ENCODE measurements around the gene WIZ.
"Not testable (repeated sequence)": the region's sequence is repeated elsewhere in the genome, so short reads cannot be mapped to it uniquely, and the experiment has no call there.

The WIZ gene, protein sequence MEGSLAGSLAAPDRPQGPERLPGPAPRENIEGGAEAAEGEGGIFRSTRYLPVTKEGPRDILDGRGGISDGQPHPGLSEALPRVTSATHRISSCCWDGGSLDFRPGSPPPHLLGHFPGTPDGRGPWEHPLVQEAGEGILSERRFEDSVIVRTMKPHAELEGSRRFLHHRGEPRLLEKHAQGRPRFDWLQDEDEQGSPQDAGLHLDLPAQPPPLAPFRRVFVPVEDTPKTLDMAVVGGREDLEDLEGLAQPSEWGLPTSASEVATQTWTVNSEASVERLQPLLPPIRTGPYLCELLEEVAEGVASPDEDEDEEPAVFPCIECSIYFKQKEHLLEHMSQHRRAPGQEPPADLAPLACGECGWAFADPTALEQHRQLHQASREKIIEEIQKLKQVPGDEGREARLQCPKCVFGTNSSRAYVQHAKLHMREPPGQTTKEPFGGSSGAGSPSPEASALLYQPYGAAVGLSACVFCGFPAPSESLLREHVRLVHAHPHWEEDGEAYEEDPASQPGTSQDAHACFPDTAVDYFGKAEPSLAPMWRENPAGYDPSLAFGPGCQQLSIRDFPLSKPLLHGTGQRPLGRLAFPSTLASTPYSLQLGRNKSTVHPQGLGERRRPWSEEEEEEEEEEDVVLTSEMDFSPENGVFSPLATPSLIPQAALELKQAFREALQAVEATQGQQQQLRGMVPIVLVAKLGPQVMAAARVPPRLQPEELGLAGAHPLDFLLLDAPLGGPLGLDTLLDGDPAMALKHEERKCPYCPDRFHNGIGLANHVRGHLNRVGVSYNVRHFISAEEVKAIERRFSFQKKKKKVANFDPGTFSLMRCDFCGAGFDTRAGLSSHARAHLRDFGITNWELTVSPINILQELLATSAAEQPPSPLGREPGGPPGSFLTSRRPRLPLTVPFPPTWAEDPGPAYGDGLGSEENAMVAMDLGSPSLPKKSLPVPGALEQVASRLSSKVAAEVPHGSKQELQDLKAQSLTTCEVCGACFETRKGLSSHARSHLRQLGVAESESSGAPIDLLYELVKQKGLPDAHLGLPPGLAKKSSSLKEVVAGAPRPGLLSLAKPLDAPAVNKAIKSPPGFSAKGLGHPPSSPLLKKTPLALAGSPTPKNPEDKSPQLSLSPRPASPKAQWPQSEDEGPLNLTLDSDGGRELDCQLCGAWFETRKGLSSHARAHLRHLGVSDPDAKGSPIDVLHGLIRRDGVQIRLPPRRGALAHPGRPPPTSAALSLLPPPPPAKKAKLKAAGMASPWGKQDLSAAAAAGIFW (N-terminal part only)

DNA sequence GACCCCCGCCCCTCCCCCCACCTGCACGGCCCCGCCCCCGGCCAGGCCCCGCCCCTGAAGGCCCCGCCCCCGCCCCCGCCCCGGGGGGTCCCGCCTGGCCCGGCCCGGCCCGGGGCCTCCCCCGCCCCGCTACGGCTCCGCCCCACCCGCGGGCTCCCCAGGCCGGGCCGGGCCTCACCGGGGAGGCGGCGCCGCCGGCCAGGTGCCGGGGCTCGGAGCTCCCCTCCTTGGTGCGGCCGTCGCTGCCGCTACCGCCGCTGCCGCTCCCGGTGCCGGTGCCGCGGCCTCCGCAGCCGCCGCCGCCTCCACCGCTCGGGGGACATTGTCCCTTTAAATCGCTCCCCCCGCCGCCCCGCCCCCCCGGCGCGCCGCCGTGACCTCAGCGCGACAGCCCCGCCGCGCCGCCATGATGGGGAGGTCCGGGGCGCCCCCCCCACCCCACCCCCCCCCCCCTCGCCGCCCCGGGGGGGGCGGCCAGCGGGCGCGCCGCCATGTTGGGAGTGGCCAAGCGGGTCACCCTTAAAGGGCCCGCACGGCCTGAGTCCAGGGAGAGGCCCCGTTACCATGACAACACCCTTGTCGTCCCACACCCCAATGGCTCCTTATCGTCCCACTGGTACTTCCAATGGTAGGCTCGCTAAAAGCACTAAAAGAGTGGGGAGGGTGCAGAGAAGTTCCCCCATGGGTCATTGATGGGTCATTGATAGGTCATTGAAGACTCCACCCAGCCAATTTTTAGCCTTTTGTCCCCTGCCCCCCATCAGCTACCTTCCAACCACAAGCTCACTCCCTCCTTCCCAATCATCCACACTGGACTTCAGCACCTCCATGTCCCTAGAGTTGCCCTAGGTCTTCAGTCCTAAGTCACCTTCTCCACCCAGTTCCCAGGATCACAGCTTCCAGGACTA, at the start of gene WIZ:
TSS of gene WIZ (minus strand) at position 337 of the 908 bp plus-strand sequence. CDS start 1,649 bp downstream, outside the sequence.
- no peak for FAIRE-seq
- DNase-seq (ENCODE audit: insufficient read length, low spot score): peak; percentile 82

DNA sequence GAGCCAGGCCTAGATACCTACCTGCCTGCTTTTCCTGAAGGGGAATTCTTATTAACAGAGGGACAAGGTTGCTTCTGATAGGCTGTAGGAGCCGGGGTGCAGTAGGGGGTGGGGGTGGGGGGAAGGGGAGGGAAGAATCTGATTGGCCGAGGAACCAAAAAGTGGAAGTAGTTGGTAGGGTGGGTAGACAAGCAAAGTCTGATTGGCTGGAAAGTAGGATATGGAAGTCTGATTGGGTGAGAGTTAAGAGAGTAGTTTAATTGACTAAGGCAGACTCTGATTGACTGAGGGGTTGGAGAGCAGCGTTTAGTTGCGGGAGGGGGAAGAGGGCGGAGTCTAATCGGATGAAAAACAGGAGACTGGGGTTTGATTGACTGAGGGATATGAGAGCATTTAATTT, 49.2 kb upstream of the WIZ start:
- FAIRE-seq: no peak
- DNase-seq (ENCODE audit: insufficient read length, low spot score): no peak

DNA sequence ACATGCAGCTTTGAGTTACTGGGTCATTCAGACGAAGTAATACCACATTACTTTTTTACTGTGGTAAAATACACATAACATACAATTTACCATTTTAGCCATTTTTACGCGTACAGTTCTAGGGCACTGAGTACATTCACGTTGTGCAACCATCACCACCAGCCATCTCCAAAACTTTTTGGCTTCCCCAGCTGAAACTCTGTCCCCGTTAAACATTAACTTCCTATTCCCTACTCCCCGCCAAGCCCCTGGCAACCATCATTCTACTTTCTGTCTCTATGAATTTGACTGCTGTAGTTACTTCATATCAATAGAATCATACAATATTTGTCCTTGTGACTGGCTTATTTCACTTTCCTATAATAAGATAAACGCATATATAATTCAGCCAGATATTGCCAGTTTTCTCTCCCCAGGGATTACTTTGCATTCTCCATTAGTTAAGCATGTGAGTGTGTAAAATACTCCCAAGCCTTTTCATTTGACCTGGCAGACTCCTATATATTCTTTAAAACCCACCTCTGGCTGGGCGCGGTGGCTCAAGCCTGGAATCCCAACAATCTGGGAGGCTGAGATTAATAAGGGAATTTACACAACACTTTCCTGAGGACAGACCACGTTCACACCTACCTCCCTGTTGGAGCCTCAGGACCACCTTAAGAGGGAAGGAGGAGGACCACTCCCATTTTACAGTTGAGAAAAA, 48.6 kb upstream of the WIZ start:
- FAIRE-seq: no peak
- no peak for DNase-seq (ENCODE audit: insufficient read length, low spot score)

DNA sequence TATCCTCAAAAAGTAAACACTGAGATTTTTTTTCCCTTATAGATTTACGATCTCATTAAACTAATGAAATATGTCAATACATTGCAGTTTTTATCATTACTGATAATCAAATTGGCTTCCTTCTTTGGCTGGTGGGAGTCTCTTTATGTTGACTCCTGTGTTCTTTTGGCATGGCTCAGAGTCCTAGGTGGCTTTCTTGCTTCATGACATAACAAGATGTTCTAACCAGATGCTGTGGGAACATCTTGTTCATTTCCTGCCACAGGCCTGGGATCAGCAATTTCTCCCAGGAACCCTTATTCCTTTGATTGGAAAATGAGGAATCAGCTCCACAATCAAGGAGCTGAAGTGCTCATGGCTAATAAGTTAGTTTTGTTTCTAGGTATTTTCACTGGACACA, 45.4 kb upstream of the WIZ start:
- FAIRE-seq: no peak
- DNase-seq (ENCODE audit: insufficient read length, low spot score): no peak

DNA sequence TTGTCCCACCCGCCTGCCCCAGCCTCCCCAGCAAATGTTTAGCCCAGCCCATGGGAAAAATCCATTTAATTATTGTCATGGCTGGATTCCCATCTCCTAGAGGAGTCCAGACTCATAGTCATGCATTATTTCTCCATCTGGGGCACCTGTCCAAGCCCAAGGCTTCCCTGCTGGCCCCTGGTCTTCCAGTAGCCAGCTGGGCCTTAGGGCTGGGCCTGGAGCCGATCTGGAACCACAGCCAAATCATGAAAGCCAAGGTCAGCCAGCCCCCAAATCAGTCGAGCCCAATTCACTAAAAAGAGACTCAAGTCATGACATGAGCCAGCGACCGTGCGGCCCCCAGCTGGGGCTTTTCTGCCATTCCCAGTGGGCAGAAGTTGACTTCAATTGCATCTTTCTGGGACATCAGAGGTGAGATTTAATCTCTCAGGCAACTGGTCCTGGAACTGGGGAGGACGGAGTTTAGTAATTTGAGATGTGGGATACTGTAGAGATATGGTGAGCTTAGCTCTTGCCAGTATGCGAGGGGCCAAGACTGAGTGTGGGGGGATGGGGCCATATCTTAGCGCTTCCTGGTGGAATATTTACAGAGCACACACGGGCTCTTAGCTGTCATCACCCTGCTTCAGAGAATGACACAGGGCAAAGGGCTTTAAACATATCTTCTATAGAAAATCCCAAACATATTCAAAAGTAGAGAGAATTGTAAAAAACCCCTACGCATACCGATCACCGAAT, 38.9 kb upstream of the WIZ start:
- DNase-seq (ENCODE audit: insufficient read length, low spot score) (no peak), FAIRE-seq (no peak)

DNA sequence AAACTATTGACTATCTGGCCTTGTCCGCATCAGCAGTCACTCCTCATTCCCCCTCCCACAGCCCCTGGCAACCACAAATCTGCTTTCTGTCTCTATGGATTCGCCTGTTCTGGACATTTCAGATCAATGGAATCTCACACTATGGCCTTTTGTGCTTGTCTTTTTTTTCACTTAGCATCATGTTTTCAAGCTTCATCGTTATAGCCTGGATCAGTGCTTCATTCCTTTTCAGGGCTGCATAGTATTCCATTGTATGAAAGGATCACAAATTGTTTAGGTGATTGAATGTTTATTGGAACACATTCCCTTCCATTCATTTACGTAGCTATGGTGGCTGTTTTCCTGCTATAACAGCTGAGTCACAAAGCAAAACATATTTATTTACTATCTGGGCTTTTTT, 37.3 kb upstream of the WIZ start:
- DNase-seq (ENCODE audit: insufficient read length, low spot score) (no peak), FAIRE-seq (no peak)

DNA sequence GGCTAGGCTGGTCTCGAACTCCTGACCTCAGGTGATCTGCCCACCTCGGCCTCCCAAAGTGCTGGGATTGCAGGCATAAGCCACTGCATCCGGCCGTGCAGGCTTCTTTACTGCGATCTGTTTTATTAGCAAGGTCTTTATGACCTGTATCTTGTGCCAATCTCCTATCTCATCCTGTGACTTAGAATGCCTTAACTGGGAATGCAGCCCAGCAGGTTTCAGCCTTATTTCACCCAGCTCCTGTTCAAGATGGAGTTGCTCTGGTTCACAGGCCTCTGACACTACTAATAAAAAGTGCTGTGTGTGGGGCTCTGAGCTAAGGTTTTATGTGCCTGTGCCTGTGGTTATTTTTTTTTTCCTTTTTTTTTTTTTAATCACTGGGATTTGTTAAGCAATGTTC, 36.0 kb upstream of the WIZ start:
- FAIRE-seq; DNase-seq (ENCODE audit: insufficient read length, low spot score): not testable (repeated sequence)

DNA sequence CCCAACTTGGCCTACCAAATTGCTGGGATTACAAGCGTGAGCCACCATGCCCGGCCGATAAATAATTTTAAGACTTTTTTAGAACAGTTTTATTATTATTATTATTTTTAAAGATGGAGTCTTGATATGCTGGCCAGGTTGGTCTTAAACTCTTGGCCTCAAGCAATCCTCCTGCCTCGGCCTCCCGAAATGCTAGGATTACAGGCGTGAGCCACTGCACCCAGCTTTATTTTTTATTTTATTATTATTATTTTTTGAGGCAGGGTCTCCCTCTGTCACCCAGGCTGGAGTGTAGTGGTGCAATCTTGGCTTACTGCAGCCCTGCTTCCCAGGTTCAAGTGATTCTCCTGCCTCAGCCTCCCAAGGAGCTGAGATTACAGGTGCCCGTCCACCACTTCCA, 31.2 kb upstream of the WIZ start:
- FAIRE-seq: not testable (repeated sequence)

DNA sequence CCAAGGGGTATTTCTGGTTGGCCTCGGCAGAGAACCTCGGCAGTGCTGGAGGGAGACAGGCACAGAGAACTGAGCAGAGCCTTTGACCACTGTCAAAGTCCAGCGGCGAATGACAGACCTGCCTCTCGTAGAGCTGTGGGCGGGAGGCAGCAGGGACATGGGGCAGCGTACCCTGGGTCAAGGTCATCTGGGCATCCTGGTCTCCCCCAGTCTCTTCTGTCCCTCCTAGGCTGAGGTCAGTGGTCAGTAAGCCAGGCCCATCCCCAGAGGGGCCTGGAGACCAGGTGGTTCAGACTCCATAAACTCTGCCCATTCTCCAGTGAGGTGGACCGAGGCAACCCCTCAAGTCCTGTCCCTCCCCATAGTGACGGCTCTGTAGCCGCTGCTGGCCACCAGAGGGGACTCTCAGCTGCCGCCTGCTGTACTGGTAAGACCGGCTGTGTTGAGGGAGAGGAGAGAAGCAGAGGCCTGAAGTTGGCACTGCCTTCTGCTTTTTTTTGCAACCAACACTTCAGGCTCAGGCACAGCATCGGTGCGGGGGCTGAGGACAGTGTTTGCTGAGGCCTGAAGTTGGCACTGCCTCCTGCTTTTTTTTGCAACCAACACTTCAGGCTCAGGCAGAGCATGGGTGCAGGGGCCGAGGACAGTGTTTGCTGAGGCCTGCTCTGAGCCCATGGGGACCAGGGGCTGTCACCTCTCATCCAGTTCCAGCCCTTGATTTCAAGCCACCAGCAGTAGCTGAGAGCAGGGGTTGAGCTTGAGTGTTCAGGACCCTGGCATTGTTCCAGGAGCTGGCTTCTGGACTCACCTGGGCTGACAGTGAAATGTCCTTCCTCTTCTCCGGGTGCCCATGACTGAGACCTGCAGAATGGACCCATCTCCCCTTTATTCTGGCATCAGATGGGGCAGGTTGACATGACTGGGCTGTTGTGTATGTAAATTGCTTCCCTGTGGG, 29.9 kb upstream of the WIZ start, which contains the start of gene PGLYRP2:
TSS of gene PGLYRP2 (minus strand) at position 111 of the 955 bp plus-strand sequence. CDS start 130 bp downstream, outside the sequence.
- peak; percentile 9 for FAIRE-seq
- no peak for DNase-seq (ENCODE audit: insufficient read length, low spot score)

More for the DNA sequence above, 31.2 kb upstream of the WIZ start:
- DNase-seq (ENCODE audit: insufficient read length, low spot score): not testable (repeated sequence)

DNA sequence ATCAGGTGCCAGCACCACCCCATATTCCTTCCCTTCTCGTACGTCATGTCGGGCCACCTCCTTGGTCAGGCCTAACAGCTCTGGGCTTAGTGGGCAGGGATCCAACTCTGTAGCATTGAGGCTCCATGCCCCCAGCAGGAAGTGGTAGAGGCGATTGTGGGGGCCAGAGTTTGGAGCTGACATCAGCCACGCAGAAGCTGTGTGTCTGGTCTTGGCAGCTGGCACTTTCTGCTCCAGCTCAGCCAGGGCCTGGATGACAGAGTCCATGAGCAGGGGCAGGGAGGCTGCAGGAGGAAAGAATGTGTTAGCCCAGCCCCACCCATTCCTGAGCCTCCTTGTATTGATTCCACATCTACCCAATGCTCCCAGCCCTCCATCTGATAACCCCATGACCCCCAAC, 26.6 kb upstream of the WIZ start:
- DNase-seq (ENCODE audit: insufficient read length, low spot score) (no peak), FAIRE-seq (no peak)

DNA sequence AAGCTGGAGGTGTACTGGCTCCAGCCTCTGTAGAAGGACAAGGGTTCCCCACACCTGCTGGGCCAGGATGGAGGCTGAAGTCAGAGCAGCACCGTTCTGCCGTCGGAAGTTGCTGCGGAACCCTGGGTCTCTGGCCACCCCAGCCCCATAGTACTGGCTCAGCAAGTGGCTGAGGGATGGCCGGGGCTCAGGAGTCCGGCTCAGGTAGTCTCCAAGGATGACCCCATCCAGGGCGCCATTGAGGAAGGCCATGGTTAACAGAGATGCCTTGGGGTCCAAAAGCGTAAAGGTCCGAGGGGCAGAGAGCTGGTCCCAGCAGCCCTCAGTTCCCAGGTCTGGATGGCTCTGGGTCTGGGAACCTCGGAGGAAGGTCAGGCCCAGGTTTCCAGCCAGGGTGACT, 25.9 kb upstream of the WIZ start:
- FAIRE-seq (no peak), DNase-seq (ENCODE audit: insufficient read length, low spot score) (no peak)

DNA sequence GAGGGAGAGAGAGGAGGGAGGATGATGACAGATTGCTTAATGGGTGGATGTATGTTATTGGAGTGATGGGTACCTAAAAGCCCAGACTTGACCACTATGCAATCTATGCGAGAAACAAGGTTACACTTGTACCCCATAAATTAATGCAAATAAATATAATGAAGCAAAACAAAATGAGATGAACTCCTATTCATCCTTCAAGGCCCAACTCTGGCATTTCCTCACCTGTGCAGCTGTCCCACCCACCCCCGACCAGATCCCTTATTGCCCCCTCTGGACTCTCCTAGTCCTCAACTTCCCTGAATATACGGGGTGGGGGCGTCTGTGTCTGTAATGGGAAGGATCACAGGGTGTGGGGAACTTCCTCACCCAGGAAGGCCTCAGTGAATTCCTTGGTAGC, 25.4 kb upstream of the WIZ start:
- FAIRE-seq (no peak), DNase-seq (ENCODE audit: insufficient read length, low spot score) (no peak)

DNA sequence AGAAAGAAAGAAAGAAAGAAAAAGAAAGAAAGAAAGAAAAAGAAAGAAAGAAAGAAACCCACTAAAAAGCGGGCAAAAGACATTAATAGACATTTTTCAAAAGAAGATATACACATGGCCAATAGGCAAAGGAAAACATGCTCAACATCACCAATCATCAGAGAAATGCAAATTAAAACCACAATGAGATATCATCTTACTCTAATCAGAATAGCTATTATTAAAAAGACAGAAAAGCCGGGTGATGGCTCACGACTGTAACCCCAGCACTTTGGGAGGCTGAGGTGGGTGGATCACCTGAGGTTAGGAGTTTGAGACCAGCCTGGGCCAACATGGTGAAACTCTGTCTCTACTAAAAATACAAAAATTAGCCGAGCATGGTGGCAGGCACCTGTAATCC, 24.1 kb upstream of the WIZ start:
- not testable (repeated sequence) for DNase-seq (ENCODE audit: insufficient read length, low spot score); FAIRE-seq

DNA sequence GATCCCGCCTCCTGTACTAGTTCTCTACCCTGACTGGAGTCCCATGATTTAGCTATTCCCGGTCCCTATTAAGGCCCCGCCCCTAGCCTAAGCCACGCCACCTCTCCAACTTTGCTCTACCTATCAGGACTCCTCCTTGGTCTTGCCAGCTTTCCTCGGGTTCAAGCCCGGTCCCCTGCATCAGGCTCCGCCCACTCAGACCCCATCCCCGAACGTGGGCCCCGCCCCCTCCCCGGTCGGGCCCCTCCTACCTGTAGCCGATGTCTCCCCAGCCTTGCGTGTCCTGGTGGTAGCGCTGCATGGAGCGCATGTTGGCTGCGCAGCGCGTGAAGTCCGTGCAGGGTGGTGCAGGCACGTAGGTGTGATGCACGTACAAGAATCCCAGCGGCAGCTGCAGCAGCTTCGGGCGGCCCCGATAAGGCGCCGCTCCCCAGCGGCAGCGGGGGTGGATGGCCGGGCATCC, 21.9 kb upstream of the WIZ start:
- FAIRE-seq (no peak), DNase-seq (ENCODE audit: insufficient read length, low spot score) (no peak)

DNA sequence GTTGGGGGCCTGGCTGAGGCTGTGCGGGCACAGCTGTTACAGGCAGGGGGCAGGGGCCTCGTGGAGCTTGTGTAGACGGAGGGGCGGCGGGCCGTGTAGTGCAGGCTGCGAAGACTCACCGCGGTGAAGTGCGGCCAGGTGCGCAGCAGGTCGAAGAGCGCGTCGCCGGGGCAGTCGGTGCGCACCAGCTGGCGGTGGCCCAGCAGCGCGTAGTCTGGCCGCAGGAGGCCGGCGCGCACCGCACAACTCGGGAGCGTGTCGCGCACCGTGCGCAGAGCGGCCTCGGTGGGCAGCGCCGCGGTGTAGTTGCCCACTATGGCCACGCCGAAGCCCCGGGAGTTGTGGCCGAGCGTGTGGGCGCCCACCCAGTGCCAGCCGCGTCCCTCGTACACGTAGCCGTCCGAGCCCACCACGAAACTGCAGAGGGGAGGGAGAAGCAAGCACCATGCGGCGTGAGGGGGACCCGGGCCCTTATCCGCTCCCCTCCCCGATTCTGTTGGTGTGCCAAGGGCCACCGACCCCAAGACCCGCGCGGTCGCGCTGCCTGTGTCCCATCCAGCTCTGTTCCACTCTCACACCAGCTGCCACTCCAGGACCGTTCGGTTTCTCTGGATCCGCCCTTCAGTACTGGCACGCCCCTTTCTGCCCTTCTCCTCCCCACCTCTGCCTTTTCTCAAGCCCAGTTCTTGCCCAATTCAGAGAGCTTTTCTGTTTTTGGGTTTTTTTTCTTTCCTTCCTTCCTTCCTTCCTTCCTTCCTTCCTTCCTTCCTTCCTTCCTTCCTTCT, 19.9 kb upstream of the WIZ start:
- FAIRE-seq (no peak), DNase-seq (ENCODE audit: insufficient read length, low spot score) (no peak)
